Left forelimb (tissue), 1 donor: ENCODE data around the gene SPSB1.

ENCODE experiments used
- DNase-seq: peaks from one replicate; pipeline ENCODE4 v3.0.0-alpha.2; 2018; ENCODE audit warnings: low spot score

Gene SPSB1

DNA sequence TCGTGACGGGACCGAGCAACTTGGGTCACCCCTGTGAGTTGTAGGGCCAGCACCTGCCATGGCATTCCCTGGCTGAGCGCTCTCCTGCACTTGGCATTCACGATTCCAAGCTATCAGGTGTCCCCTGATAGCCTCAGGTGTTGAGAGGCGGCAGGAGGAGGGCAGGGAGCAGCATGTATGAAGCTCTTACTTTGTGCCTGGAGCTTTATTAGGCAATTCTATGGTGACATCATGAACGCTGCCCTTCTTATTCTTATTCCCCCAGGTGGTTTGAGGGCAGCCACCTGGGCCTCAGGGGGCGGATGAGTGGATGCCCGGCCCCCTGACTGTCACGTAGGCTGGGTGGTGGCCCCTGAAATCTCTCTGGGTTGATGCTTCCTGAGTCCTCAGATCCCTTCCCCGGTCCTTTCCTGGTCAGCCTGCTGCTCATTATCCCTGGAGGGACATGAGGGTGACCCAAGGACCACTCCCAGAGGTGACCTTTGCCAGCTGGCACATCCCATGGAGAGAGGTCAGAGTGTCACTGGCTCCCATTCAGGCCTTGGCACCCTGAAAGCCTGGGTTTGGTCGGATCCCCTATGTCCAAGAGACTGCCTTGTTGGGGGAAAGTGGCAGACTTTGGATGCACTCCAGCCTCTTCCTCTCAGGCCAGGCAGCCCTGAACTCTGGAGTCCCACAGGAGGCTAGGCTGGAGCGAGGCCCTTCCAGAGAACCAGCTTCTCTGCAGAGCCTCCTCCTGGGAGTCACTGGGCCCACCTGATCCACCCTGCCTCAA is 51.9 kb downstream of the SPSB1 start:
- DNase-seq, result no peak

DNA sequence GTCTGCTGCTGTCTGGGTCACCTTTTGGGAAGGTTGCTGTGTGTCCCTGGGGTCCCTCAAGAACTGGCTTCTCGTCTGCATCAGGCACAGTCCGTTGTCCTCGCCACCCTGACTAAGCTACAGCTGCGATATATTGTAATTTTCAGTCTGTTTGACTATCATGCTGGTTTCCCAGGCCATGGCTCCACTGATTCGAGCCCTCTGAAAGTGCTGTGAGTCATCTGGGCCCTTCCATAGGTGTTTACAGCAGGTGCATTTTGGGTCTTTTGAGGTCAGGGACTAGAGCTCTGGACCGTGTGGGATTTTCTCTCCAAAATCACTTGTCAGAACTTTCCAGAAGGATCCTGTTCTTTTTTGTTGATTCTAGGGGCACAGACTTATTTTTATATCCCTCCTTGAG is 52.8 kb downstream of the SPSB1 start:
- DNase-seq, result no peak

DNA sequence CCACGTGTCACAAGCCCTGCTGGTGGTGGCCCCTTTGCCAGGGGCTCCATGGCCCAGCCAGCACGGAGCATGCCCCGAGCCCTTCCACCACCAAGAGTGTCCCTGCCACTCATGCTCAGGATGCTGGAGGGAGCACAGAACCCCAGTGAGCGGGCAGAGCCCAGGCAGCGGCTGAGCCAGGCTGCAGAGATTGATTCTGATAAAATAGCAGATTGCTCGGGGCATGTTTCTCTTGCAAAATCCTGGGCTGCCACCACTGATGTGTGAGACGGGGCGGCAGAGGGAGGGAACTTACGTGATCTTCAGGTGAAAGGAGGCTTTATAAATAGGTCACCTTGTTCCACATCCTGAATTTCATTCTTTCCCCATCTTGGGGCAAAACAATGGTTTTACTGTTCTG is 53.2 kb downstream of the SPSB1 start:
- no peak for DNase-seq

DNA sequence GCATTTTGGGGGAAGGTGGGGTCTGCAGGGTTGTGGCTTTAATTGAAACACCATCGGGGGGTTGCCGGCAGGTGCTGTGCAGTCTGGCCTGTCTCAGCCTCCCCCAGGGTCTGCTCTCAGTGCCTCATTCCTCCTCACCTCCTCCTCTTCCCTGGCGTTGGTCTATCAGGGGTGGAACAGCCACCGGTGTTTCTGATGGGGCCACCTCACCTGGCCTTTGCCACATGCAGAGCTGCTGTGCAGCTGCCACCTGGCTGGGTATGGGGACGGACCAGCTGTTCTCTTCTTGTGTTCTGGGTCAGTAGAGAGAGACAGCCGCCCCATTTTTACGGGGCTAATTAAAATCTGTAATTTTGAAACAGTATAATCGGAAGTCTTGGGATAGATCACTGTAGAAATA is 53.9 kb downstream of the SPSB1 start:
- DNase-seq, result no peak

- no peak for DNase-seq
Observed at GRCh38 chr1:9347095-9347850, 54.6 kb downstream of the SPSB1 start.

GRCh38 chr1:9349331-9349851 is 56.7 kb downstream of the SPSB1 start:
- DNase-seq, result no peak

DNA sequence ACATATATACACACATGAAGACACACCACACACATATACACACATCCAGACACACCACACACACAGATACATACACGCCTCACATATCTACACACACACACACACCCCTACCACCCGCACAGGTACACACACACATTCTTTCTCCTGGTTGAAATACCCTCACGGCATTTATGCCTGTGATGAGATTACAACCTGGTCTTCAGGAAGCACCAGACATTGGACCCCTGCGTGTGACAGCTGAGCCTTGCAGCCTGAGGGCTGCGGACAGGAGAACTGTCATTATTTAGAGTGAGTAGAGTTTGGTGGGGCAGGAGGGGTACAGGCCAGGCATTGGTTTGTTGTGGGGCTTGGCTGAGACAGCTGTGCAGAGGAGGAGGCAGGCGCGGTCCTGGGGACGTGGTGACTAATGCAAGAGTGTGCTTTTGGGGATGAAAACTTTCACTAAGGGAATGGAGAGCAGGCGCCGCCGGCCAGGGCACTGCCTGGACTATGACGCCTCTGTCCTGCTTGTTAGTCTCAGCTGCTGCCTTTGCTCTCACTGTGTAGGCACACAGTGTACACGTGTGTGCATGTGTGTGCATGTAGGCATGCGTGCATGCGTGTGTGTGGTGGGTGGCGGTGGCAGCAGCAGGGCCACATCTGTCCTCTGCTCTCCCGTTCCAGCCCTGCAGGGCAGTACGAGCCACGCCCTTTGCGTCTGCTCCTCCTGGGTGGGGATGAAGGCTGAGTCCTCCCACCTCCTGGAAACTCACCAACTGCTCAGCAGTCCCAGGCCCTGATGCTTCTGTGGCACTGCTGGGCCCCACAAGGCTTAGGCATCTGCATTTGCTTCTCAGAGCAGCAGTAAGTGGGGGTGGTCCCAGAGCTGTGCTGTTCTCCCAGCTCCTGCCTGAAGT is 57.6 kb downstream of the SPSB1 start:
- DNase-seq, result no peak

- DNase-seq, result no peak
Observed at GRCh38 chr1:9350960-9351359, 58.3 kb downstream of the SPSB1 start.

DNA sequence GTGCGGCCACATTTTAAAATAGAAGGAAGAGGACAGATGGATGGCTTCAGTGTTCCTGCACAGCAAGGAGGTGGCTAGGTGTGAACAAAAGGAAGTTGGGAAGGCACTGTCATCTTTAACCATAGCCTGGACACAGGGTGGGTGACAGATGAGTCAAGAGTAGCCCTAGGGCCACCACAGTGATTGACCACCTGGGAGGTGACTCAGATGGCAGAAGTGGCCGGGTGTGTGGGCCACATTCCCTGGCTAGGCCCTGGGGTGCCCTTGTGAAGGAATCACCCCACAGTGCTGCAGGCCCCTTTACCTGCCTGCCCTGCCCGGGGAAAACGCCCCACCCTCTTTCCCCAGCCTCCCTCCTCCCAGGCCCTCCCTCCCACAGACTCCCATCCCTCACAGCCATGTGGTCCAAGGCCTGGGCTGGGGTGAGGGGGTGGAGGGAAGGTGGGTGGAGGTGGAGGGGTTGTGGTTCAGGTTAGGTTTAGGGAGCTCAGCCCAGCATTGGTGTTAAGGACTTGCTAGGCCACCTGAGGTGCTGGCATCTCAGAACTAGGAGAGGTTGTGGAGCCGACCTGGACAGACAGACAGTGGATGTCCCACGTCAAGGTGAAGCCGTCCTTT is 59.1 kb downstream of the SPSB1 start:
- no peak for DNase-seq

DNA sequence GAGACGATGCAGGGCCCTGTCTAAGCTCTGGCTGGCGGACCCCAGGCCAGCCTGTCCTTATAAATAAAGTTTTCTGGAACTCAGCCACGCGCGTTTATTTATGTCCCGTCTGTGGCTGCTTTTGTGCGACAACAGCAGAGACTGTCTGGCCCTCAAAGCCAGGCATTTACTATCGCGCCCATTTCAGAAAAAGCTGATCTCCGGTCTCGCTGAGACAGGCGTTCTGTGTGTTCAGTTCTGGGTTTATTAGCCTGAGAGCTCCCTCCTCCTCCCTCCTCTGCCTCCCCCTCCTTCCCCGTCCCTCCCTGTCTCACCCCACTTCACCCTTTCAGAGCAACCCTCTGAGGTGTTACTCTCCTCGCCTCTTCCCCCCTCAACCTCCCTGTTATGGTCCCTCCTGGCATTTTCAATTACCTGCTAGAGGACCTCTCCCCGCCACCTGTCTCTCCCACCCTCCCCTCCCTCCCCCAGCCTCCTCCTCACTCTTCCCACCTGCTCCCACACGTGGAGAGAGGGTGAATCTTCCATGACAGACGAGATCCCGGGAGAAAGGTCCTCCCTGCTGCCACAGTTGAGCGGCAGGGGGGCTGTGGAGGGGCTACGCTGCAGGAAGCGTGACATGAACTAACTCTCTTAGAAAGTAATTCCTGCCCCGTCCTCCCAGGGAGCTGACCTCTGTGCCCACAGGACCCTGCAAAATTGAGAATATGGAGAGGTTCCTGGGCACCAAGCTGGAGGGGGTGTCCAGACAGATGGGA is 59.9 kb downstream of the SPSB1 start:
- DNase-seq, result no peak

DNA sequence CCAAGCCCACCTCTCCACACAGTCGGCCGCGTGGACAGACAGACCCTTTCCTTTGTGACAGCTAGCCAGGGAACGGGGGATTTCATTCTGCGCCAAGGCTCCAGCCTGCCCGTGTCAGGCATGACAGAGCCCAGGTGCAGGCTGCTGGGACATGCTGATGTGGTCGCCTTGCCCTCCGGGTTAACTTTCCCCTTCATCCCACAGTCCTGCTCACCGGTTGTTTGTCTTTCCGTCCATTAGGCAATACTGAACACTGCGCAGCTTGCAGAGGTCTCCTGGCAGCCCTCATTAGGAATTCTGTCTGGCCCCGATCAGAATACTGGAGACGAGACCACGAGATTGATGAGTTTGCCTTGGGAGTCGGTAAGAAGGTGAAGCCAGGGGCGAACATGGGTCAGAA is 62.8 kb downstream of the SPSB1 start:
- DNase-seq, result no peak

DNA sequence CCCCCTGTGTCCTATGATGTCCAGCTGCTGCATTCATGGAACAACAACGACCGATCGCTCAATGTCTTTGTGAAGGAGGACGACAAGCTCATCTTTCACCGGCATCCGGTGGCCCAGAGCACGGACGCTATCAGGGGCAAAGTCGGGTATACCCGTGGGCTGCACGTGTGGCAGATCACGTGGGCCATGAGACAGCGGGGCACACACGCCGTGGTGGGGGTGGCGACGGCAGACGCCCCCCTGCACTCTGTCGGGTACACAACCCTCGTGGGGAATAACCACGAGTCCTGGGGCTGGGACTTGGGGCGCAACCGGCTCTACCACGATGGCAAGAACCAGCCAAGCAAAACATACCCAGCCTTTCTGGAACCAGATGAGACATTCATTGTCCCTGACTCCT is 63.3 kb downstream of the SPSB1 start:
- DNase-seq, result no peak

DNA sequence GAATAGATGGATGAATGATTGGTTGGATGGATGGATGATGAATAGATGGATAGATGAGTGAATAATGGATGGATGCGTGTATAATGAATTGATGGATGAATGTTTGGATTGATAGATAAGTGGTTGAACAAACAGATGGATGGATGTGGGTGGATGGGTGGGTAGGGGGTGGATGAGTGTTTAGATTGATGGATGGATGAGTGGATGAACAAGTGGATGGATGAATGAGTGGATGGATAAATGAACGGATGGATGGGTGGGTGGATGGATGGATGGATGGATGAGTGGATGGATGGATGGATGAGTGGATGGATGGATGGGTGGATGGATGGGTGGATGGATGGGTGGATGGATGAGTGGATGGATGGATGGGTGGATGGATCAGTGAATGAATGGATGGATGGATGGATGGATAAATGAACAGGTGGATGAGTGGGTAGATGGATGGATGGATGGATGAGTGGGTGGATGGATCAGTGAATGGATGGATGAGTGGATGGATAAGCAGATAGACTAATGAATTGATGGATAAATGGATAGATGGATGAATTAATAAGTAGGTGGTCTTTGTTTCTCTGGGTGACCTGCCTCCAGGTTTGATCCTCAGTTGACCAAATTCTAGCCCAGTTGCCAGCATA is 64.3 kb downstream of the SPSB1 start:
- DNase-seq, result no peak

- DNase-seq, result no peak
Observed at GRCh38 chr1:9357958-9358357, 65.3 kb downstream of the SPSB1 start.

GRCh38 chr1:9360371-9361064 is 67.8 kb downstream of the SPSB1 start:
- no peak for DNase-seq

DNA sequence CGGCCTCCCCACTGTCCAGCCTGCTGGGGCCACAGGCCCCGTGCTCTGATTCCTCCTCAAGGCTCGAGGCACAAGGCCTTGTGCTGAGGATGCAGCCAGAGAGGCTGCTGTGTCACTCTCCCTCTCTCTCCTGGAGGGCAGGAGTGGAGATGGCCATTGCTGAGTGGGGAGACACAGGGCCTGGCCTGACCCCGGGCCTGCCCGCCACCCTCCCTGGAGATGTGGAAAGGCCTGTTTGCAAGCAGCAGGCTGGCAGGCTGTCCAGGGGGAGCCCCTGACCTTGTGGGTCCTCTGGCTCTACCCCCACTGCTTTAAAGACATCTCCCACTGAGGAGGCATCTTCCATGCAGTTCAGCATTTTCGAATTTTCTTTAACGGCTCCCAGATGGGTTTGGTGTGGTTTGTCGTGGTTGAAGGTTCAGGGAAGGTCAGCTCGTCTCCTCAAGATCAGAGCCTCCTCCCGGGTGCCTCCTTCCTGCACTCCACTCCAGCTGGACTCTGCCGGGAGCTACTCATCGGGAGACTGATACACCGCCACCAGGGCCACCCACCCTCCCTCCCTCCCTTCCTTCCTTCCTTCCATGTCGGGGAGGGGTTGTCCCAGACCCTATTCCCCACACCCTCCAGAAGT is 69.1 kb downstream of the SPSB1 start:
- DNase-seq, result no peak

DNA sequence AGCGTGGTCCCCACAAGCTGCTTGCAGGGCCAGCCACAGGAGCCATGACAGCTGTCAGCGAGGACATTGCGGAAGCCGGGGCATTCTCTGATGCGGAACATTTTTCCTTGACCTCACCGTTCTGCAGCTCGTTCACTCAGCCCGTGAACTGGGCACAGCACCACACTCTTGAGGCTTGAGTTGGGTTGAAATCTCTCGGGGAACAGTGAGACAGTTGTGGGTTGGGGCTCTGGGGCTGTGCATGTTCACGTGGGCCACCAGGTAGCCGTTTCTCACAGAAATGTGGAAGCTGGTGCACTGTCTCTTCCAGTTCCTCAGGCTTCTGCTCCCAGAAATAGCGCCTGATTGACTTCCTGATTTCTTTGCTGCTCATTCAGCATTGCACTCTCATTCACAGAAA is 69.8 kb downstream of the SPSB1 start:
- no peak for DNase-seq

DNA sequence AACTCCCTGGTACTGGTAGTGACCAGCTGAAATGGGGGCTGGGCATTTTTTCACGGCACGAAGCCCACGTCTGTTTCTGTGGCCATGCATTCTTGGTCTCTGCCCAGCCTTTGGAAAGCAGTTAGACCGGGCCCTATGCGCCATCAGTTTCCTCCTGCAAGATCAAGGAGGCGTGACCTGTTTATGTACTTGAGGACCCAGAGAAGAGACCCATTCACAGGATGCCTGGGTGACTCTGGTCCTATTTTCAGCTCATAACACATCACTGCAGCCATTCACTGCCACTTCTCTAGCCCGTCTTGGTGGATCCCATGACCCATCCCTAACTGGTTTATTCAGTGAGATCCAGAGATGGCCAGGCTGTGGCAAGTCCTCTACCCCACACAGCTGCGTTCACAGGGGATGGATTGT is 70.4 kb downstream of the SPSB1 start:
- DNase-seq, result no peak

DNA sequence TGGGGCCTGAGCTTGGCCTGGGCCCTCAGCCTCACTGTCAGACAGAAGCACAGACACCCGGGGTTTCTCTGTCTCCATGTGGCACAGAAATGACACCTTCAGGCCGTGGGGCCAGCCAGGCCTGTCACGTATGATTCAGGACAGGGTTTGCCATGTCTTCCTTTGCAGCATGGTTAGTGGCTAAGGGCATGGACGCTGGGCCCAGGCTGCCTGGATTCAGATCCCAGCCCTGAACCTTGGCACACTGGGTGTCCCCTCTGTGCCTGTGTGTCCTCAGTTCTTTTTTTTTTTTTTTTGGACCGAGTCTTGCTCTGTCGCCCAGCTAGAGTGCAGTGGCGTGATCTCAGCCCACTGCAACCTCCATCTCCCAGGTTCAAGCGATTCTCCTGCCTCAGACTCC is 73.6 kb downstream of the SPSB1 start:
- DNase-seq, result no peak
